ENCODE data around the gene ZNF605.
"Not testable (repeated sequence)": the region's sequence is repeated elsewhere in the genome, so short reads cannot be mapped to it uniquely, and the experiment has no call there.

ZNF605 gene

GRCh38 chr12:132956011-132956788 is at the start of gene ZNF605:
ZNF605 (minus strand) TSS chr12:132956306; CDS start chr12:132945635, 10,671 bp downstream.
- in situ Hi-C loops (cut with MboI; ENCODE audit: low sequenced_read_pairs), result no loop called here

GRCh38 chr12:132998741-132999140 is 42.6 kb upstream of the ZNF605 start:
- in situ Hi-C loops (cut with MboI; ENCODE audit: low sequenced_read_pairs), result no loop called here

- in situ Hi-C loops (cut with MboI; ENCODE audit: low sequenced_read_pairs), result no loop called here
These were observed 30.7 kb upstream of the ZNF605 start for GRCh38 chr12:132986885-132987225.

- in situ Hi-C loops (cut with MboI; ENCODE audit: low sequenced_read_pairs), result no loop called here
These were observed 30.1 kb upstream of the ZNF605 start, which contains the start of gene ZNF26 for GRCh38 chr12:132986001-132986884. ZNF26 (plus strand) TSS chr12:132986367; CDS start chr12:132986841, 474 bp downstream.

GRCh38 chr12:132976870-132977269 is 20.8 kb upstream of the ZNF605 start:
- in situ Hi-C loops (cut with MboI; ENCODE audit: low sequenced_read_pairs), result not testable (repeated sequence)

- in situ Hi-C loops (cut with MboI; ENCODE audit: low sequenced_read_pairs), result no loop called here
These were observed 16.3 kb upstream of the ZNF605 start for GRCh38 chr12:132972374-132972773.

GRCh38 chr12:132967736-132968135 is 11.6 kb upstream of the ZNF605 start:
- in situ Hi-C loops (cut with MboI; ENCODE audit: low sequenced_read_pairs), result no loop called here

- in situ Hi-C loops (cut with MboI; ENCODE audit: low sequenced_read_pairs), result no loop called here
These were observed 10.7 kb upstream of the ZNF605 start for GRCh38 chr12:132966676-132967415.

- in situ Hi-C loops (cut with MboI; ENCODE audit: low sequenced_read_pairs), result no loop called here
These were observed 9.7 kb upstream of the ZNF605 start for GRCh38 chr12:132965796-132966195.

- in situ Hi-C loops (cut with MboI; ENCODE audit: low sequenced_read_pairs), result not testable (repeated sequence)
These were observed 7.8 kb upstream of the ZNF605 start for GRCh38 chr12:132963947-132964346.

GRCh38 chr12:132961790-132962189 is 5.7 kb upstream of the ZNF605 start:
- in situ Hi-C loops (cut with MboI; ENCODE audit: low sequenced_read_pairs), result not testable (repeated sequence)

GRCh38 chr12:132955094-132956010 is 754 bp downstream of the ZNF605 start:
- in situ Hi-C loops (cut with MboI; ENCODE audit: low sequenced_read_pairs), result no loop called here

- in situ Hi-C loops (cut with MboI; ENCODE audit: low sequenced_read_pairs), result no loop called here
These were observed 1.5 kb downstream of the ZNF605 start for GRCh38 chr12:132954471-132955048.

GRCh38 chr12:132953771-132954170 is 2.3 kb downstream of the ZNF605 start:
- in situ Hi-C loops (cut with MboI; ENCODE audit: low sequenced_read_pairs), result no loop called here

- in situ Hi-C loops (cut with MboI; ENCODE audit: low sequenced_read_pairs), result no loop called here
These were observed 3.0 kb downstream of the ZNF605 start for GRCh38 chr12:132953163-132953425.

GRCh38 chr12:132952371-132953162 is 3.5 kb downstream of the ZNF605 start:
- in situ Hi-C loops (cut with MboI; ENCODE audit: low sequenced_read_pairs), result no loop called here

- in situ Hi-C loops (cut with MboI; ENCODE audit: low sequenced_read_pairs), result no loop called here
These were observed 4.5 kb downstream of the ZNF605 start for GRCh38 chr12:132951649-132952048.

GRCh38 chr12:132950844-132951535 is 5.1 kb downstream of the ZNF605 start:
- in situ Hi-C loops (cut with MboI; ENCODE audit: low sequenced_read_pairs), result no loop called here
